GM21360 (cell line): ENCODE results near the gene TENM4.

ENCODE experiments used
- ATAC-seq: cut with Tn5 transposase; IDR thresholded peaks from one replicate; pipeline ENCODE4 v1.9.1; 2021; ENCODE audit warnings: mild to moderate bottlenecking, moderate library complexity; ENCODE audit not compliant: unreplicated experiment

Gene TENM4

DNA sequence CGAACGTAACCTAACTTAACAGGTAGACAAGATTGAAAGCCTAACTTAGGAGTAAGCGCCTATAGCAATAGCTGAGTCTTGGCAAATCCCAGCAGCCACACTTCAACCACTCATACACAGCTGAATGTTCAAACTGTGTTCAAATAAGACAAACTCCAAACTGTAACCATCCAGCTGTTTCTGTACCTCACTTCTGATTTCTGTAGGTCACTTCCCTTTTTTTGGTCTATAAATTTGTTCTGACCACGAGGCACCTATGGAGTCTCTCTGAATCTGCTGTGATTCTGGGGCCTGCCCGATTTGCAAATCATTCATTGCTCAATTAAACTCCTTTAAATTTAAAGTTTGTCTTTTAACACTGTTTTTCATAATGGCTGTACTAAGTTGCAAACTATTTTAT, 8.2 kb upstream of the TENM4 start:
- no peak for ATAC-seq

- no peak for ATAC-seq
These were observed 6.4 kb upstream of the TENM4 start for GRCh38 chr11:79447038-79447786.

- ATAC-seq: no peak
These were observed 4.1 kb upstream of the TENM4 start for GRCh38 chr11:79444923-79445322.

DNA sequence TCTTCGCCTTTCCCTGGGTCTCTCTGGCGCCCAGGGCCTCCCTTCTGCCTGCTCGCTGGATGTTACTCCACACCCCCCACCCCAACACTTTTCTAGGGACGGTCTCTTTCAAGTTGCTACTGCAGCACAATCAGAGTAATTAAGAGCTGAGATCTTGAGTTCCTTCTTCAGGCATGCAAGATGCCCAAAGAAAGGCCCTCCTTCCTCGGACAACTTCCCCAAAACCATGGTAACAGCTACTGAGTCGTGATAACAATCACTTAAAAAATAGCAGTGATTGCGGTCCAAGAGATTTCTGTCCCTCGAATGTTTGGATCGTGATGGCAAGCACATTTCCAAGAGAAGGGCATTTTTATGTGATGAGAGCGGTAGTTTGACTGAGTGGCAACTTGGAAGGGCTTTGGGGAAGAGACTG, 638 bp upstream of the TENM4 start:
- ATAC-seq: no peak

DNA sequence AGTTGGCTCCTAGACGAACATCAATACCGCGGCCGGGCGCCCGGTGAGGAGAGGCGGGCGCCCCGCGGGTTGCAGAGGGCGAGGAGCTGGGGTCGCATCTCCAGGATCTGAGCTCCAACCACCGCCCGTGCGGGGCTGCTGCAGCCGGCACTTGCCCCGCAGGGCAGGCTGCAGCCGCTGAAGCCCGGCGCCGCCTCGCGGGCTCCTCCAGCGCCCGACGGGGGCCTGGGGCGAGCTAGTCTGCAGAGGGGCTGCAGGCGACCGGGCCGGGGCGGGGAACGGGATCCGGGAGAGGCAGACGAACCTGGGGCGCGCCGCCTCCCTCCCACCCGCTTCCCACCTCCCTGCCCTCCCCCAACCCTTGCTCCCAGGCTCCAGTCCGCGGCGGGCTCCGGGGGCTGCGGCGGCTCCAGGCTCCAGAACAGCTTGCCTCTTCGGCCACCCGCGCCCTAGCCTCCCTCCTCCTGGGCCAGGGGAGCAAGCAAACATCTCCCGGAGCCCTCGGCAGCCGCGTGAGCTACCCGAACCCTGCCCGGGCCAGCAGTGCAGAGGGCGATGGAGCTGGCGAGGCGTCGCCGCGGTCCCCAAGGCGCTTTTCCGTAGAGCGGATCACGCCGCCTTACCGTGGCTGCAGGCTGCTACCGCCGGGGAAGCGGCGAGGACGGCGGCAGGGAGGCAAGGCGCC, 802 bp downstream of the TENM4 start:
- ATAC-seq: no peak

DNA sequence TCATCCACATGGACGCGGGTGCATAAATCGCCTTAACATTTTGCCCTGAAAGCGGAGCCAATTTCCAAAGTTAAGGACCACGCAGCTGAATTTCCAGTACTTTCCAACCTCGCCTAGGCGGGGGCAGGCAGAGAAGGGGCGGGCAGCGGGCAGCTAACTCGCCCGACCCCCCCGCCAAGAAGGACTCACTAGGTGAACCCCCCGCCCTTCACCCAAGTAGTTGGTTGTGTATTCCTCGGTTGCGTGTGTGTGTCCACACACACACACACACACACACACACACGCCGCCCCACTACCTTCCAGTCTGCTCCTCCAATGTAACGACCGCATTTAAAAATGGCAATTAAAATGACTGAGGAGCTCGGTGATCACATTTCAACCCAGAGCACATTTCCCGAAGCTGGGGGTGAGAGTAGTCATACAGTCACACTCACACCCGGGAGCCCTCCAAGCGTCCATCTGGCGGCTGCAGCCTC, 1.4 kb downstream of the TENM4 start:
- ATAC-seq: no peak

DNA sequence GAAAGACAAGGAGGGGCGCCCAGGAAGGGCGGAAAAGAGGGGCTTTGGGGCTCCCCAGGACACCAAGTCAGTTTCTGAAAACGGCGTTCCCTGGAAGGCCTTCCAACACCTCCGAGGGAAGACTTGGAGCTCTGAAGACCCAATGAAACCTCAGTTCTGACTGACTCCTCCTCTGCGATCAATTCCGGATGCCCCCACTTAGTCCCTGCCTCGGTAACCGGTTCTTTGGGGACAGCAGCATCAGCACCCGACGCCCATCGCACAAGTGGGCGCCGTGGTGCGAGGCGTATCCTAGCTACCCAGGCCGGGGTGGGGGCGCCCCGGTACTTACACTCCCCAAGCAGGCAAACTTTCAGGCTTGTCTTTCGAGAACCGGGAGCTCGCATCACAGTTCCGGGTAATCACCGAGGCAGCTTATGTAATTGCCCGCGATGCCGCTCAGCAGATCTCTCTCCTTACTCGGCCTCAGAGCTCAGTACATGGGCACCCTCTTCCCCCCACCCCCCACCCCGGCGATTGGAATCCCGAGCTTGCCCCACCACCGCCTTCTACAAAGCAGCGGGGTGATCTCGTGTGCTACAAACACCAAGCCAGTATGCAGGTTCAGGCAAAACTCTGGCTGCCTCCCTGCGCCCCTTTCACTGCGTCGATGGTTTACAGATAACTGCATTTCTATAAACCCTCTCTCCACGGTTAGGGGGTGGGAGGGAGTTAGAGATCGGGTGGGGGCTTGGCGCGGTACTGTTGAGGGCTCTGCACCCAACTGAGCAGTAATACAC, 2.0 kb downstream of the TENM4 start:
- no peak for ATAC-seq

DNA sequence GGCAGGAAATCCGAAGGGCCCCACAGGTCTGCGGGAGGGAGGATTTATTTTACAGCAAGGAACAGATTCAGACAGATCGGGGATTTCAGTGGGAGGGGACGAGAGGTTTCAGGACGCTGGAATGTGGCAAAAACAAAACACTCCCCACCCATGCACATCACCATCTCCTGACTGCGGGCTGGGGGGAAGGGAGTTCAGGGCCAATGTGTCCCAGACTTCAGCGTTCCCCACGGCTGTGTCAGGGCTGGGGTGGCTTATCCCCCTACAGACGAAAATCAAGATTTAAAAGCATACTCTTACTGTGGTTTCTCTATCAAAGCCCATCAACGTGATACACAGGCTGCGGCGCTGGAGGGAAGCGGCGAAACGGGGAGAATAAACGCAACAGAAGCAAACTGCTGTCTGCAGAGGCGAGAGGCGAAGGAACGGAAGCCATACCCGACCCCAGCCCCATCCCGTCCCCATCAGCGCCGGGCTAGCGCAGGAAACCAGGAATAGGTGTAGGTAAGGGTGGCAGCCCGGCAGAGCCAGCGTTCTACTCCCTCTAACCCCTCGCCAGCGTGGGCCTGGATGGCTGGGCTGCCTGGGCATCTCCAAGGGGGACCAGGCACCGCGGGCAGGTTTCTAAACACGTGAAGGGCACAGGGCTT, 2.7 kb downstream of the TENM4 start:
- no peak for ATAC-seq

- ATAC-seq: no peak
These were observed 3.4 kb downstream of the TENM4 start for GRCh38 chr11:79437278-79437980.

GRCh38 chr11:79436919-79437277, 3.9 kb downstream of the TENM4 start:
- no peak for ATAC-seq

DNA sequence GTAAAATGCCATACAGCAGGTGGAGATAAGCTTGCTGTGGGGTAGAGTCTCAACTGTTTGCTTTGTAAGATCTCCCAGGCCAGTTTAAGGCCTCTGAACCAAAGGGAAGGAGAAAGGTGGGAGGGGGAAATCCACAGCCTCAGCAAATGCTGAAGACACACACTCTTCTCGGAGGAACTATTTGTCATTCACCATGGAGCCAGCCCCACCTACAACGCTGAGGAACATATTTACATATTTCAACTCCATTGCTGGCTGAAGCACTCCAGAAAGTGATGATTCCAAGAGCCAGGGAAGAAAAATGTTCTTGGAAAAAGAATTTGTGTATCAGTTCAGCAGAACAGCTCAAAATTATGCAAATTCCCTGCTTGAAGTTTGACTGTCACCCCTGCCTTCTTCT, 6.5 kb downstream of the TENM4 start:
- ATAC-seq: no peak

DNA sequence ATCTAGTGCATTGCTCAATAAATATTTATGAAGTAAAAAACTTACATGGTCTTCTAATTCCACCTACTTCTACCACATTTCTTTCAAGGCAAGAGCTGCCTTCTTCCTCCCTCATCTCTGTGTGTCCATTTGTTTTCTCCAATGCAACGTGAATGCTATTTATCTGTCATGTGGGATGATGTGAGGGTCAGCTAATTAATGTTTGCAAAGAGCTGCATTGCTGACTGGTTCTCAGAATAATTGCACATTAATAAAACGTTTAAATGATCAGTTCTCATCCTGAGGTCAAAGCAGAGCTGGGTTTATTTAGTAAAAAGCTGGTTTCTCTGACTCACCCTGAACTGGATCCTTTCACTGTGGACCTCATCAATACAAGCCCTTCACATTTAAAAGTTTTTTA, 8.7 kb downstream of the TENM4 start:
- ATAC-seq: no peak

DNA sequence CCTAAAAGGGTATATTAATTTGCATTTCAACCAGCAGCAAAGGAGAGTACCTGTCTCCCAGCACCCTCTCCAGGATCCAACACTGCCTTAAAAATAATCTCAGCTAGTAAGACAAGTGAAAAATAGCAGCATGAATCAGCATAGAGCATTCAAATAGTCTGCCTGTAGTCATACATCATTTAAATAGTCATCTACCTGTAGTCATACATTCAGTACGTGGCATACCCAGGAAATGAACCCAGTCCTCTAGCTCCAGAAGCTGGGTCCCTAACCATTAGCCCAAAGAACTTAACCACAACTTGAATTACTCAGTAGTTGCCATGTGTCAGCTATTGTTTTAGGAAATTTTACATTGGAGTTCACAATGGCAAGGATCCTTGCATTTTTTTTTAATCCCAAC, 9.3 kb downstream of the TENM4 start:
- ATAC-seq: no peak

GRCh38 chr11:79430280-79430679, 10.6 kb downstream of the TENM4 start:
- no peak for ATAC-seq

- no peak for ATAC-seq
These were observed 12.4 kb downstream of the TENM4 start for GRCh38 chr11:79428406-79428805.

DNA sequence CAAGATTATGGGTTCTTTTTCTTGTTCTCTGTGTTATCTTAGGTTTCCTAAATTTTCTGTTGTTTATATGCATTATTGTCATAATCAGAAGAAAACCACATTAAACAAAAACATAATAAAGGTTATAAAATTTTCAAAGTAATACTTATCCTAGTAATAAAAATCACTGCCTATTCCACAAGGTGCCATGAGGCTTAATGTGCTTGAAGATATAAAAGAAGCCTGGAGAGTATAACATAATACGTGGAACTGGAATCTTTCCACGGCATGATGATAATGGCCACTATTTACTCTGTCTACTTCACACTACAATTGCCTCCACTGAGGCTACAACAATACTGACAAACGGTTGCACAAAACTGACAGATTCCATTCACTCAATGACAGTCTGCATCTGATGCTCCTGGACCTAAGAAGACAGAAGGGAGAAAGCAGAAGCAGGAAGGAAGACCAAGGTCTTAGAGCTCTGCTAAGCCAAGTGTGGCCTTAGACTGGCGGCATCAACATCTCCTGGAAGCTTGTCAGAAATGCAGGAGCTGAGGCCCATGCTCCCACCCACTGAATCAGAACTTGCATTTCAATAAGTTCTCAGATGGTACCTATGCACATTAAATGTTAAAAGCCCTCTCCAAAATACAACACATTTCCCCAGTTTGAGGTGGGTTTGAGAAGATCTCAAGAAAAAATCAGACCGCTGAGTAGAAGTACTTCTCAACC, 13.1 kb downstream of the TENM4 start:
- no peak for ATAC-seq

- ATAC-seq: no peak
These were observed 13.7 kb downstream of the TENM4 start for GRCh38 chr11:79427126-79427525.

- no peak for ATAC-seq
These were observed 15.4 kb downstream of the TENM4 start for GRCh38 chr11:79425463-79425862.

- ATAC-seq: no peak
These were observed 17.1 kb downstream of the TENM4 start for GRCh38 chr11:79423736-79424135.

GRCh38 chr11:79422866-79423265, 18.0 kb downstream of the TENM4 start:
- no peak for ATAC-seq
